NCI-H2081 (cell line): Measurements from ENCODE around the gene CCDC78.
"Not testable (repeated sequence)": the region's sequence is repeated elsewhere in the genome, so short reads cannot be mapped to it uniquely, and the experiment has no call there.

Experiments
- DNase-seq, 2 experiments: peaks; one replicate each; lab custom pipeline; 2025; lab: John Stamatoyannopoulos, UW

Gene CCDC78

DNA sequence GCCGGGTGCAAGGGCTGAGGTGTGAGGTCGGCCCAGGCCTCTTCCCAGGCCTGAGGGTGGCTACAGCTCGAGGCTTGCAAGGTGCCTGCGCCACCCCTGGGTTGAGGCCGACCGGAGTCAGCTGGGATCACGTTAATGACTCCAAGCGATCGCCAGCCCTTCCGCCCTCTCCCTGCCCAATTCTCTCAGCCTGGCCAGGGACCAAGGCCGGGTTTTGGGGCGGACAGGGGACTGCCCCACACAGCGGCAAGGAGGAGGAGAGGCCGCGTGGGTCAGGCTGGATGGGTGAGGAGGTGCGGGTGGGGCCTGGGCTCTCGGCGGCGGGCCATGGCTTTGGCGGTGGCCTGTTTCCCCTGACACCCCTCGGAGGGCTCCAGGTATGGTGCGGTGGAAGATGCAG, 32.9 kb downstream of the CCDC78 start:
- no peak for DNase-seq

DNA sequence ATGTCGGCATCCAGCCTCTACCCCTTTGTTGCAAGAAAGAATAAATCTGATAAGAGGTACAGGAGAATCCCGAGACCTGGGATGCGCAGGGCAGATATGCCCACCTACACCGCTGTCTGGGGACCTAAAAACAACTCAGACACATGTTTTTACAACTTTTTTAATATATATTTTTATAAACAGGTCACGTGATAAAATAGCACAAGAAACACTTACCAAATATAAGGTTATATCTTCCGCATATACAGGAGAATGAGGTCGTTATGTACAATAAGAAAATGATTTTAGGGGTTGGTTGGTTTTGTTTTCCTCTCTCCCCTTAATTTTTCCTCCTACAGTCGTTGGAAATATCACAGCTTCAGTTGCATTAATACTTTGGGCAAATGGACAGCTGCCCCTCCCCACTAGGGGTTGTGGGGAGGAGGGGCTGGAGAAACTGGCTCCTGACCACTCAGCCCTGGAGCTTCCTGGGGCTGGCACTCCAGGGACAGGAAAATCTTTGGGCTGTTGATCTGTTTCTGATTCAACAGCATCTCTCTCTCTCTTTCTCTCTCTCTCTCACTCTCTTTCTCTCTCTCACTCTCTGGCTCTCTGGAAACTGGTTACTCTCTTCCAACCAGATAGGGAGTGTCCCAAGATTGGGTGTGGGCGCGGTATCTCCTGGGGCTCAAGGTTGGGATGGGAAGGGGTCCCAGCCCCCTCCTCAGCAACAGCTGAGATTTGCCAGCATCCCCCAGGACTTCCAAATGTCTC, 33.7 kb downstream of the CCDC78 start:
- no peak for DNase-seq

DNA sequence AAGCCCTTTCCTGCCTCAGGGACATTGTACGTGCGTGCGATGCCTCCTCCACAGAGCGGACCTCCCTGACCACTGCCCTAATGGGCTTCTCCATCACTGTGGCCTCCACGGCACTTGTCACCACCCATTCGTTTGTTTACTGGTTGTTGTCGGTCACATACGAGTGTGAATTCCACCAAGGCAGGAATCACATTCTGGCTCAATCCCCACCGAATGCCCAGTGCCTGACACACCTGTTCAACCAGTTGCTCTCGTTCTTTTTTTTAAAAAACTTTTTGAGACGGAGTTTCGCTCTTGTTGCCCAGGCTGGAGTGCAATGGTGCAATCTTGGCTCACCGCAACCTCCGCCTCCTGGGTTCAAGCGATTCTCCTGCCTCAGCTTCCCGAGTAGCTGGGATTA, 35.0 kb downstream of the CCDC78 start:
- not testable (repeated sequence) for DNase-seq

DNA sequence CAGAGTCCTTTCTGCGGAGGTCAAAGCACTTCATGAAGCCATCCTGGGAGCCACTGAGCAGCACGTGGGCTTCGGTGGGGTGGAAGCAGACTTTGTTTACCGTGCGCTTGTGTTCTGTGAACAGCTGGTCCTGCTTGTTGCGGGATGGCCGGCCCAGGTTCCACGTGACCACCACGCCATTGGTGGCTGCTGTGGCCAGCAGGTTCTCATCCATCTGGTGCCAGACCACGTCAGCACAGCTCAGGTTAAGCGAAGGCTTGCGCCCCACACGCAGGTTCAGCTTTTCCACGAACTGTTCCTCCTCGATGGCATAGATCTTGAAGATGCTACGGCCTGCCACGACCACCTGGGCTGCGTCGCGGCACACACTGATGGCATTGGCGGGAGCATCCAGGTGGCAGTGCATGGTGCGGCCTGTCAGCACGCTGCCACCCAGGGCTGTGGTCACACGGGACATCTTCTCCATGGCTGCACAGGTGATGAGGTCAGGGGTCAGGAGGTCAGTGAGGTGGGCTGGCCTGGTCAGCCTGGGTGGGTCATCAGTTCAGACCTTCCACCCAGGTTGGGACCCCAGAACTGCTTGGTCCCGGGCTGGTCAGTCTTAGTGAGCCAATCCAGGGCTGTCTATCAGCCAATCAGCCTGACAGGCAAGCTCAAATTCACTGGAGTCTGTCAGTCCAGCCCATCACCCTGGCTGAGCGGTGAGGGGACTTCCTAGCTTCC, 36.9 kb downstream of the CCDC78 start:
- no peak for DNase-seq

DNA sequence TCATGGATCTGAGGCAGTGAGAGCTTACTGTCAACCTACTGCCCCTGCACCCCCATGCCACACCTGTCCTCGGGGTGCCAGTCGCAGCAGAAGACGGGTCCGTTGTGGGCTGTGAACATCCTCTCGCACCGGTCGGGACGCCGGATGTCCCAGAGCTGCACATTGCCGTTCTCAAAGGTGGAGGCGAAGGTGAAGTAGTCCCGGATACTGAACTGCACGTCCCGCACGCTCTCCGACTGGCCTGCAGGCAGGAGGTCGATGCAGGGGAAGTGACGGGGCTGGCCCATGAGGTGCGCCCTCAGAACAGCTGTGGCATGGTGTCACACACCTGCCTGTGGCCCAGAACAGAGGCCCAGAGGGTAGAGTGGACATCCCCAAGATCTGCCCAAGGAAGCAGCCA, 38.7 kb downstream of the CCDC78 start:
- no peak for DNase-seq

DNA sequence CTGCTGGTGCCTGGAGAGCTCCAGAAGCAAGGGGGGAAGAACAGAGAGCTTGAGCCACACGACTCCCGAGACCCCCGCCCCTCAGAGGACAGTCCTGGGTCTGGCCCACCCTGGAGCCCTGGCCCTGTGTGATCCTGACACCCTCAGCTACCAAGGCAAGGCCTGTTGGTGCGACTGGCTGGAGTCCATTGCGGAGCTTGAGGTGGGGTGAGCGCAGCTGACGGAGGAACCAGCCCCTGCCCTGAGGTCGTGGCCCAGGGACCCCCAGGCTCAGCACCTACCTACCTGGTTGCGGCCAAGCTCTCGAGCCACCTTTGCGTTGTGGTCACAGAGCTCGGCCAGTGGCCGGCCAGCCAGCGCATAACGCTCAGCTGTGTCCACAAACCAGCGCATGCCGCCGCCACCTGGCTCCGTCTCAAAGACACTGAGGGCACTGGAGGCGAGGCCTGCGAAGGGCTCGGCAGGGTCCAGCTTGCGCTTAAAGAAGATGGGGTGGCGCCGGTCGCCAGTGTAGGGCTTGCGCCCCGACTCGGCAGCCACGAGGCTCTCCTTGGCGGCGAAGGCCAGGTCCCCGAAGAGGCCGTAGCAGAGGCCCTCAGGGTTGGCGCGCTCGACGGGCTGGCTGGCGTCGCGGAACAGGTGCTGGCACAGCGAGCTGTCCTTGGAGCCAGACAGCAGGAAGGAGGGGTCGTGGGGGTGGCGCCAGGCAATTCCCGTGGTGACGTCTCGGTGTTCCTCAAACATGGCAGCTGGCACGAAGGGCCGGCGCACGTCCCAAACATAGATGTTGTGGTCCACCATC, 39.6 kb downstream of the CCDC78 start:
- no peak for DNase-seq

DNA sequence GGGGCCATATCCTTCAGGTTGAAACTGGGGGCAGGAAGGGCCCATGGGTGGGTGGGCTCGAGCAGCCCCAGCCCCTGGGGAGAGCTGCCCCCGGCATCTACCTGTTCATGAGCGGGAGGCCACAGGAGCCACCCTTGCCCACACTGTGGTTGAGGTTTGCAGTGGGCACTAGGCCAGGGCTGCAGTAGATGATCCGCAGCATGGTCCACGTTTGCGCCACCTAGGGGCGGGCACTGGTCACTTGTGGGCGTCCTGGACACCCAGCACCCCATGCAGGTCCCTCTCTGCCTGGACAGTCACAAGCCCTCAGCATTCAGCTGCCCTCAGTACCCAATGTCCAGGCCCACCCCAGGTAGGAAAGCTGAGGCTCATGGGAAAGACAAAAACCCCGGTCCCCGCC, 40.3 kb downstream of the CCDC78 start:
- DNase-seq, result peak; percentile 55 to 75

DNA sequence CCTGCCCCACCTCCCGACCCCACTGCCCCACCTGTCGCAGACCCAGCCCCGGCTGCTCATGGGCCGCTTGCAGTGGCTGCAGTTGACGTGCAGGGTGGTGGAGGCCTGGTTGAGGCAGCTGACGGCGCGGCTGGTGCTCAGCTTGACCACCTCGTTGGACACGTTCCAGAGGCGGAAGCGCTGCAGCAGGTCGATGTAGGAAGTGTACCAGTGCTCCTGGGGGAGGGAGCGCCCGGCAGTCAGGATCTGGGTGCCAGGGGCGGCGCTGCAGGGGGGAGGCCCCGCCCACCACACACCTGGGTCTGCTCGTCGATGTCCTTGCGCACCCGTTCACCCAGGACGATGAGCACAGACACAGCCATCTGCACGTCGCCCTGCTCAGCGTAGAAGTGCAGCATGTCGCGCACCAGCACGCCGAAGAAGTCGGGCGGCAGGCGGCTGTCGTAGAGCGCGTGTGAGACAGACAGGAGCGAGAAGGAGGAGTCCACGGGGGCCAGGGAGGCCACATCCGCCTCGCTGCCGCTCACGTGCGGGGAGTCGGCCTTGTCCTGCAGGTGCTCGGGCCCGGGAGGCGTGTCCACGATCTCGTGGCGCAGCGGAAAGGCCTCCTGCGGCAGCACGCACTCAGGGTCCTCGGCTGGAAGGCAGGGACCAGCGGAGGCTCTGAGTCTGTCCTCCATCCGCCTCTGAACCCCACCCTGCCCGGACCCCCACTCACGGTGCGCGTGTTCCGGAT, 41.1 kb downstream of the CCDC78 start:
- peak; percentile 89 to 94 for DNase-seq

DNA sequence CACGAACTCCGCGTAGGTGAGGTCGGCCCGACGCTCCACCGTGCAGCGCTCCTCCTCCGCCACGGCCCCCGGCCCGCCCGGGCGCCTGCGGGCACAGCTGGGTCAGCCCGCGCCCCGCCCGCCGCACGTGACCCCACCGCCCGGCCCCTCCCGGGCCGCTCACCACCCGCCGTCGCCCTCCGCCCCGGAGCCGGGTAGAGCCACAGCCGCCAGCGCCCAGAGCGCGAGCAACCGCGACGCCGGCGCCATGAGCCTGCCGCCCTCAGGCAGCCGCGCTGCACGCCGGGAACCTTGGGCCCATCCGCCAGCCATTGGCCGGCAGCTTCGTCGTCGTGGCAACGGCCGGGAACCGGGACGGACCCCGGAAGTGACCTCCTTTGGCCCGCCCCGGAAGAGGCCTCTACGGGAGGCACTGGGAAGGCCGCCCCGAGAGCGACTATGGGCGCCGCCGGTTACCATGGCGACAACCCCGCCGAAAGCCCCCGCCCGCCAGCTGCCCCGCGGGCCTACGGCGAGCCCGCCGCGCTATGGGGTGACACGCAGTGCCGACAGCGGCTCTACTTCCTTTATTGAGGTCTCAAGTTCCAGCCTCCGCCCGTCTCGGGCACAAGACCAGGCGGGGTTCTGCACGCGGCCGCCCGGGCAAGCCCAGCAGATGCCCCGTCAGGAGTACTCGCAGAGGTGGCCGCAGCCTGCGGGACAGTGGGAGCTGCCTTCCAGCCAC, 42.0 kb downstream of the CCDC78 start, which contains the start of gene JMJD8:
Gene JMJD8 (minus strand): TSS at position 264 of the 724 bp plus-strand sequence. CDS start 15 bp downstream, at position 249.
- peak; percentile 96 to 97 for DNase-seq

DNA sequence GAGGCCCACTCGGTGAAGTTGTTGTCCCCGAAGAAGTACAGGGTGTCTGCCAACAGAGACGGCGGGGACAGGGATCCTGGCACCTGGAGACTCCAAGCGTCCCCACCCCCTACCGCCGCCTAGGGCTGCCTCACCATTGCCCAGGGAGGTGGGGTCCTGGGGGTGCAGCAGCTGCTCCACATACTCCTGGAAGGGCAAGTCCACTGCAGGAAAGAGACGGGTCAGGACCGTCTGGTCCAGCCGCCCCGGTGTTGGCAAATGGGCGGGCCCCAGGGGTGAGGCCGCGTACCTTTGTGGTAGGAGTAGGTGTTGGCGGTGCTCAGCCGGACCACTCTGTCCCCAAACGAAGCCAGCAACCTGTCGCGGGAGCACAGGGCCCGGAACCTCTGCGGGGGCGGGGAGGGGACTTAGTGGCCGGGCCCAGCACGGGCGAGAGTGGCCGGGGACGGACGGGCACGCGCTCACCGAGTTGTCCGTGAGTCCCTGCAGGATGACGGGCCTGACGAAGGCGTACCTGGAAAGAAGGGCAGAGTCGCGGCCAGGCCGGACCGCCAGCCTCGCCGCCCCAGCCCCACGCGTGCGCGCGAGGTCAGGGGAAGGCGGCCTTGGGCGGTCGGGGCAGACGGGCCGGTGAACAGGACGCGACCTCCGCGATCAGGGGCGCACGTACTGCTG, 42.7 kb downstream of the CCDC78 start:
- DNase-seq, result no peak

DNA sequence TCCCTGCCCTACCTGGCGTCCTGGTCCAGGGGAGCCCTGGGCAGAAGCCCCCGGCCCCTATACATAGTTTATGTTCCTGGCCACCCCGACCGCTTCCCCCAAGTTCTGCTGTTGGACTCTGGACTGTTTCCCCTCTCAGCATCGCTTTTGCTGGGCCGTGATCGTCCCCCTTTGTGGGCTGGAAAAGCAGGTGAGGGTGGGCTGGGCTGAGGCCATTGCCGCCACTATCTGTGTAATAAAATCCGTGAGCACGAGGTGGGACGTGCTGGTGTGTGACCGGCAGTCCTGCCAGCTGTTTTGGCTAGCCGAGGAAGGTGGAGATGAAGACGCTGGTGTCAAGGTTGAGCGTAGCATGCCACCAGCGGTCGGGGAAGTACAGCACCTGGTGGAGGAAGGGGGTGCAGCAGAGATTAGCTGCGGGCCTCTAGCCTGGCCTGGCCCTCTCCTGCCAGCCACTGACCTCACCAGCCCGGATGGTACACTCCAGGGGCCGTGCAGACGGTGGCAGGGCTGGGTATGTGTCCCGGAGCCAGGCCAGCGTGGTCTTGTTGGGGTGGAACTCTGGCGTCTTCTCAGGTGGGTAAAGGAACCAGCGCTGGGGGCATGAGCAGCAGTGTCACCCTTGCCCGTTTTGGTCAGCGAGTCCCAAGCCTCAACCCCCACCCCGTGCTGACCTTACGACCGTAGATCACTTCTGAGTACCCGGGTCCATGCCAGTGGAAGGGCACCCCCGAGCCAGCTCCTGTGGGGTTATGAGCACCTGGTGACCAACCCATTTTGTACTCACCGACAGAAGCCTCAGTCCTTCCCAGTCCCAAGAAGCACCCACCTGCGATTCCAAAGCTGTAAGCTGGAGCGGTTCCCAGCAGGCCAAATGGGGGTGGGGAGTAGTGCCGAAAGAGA, 43.5 kb downstream of the CCDC78 start:
- DNase-seq, result no peak

DNA sequence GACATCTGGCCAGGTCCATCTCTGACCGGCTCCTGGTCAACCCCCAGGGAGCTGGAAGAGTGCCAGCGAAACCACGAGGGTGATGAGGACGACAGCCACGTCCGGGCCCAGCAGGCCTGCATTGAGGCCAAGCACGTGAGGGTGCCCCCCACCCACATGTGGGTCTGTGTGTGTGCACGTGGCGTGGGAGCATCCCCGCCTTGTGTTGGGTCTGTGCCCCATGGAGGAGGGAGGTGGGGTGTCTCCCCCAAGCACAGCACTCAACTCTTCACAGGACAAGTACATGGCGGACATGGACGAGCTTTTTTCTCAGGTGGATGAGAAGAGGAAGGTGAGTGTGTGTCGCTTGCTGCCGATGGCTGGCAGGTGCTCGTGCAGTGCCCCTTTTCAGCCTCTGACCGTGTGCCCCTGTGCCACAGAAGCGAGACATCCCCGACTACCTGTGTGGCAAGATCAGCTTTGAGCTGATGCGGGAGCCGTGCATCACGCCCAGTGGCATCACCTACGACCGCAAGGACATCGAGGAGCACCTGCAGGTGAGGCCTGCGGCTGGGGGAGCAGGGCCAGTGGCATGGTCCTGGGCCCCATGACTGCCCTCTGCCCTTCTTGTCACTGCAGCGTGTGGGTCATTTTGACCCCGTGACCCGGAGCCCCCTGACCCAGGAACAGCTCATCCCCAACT, 44.4 kb downstream of the CCDC78 start:
- no peak for DNase-seq

DNA sequence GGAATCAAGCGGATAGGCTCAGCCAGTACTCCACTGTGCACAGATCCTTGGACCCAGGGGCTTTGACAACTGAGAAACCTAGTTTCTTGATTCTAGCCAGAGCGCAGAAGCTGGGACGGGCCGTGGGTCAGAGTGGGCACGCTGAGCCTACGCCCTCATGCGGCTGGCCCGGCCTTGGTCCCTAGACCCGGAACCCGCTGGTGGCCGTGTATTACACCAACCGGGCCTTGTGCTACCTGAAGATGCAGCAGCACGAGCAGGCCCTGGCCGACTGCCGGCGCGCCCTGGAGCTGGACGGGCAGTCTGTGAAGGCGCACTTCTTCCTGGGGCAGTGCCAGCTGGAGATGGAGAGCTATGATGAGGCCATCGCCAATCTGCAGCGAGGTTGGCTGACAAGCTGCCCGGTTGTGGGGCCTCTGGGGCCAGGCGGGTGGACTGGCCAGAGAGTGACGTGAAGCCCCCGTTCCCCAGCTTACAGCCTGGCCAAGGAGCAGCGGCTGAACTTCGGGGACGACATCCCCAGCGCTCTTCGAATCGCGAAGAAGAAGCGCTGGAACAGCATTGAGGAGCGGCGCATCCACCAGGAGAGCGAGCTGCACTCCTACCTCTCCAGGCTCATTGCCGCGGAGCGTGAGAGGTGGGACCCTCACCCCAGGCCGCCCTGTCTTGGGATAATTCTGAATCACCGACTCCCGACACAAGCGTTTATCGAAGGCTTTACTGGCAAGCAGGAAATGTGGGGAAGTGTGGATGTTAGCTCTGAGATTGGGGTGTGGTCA, 45.1 kb downstream of the CCDC78 start:
- peak in 1 of 2 experiments; percentile 38 for DNase-seq

DNA sequence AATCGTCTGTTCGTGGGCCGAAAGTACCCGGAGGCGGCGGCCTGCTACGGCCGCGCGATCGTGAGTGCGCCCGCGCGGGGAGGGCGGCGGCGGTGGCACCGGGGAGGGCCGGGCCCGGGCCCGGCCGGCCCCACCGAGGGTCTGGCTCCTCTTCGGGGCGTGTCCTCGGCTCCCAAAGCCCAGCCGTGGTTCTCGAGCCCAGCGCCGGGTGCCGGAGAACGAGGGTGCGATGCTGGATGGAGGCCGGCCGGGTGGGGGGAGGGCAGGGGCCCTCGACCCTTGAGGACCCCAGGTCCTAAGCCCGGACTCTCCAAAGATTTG, 45.7 kb downstream of the CCDC78 start:
- DNase-seq, result no peak

DNA sequence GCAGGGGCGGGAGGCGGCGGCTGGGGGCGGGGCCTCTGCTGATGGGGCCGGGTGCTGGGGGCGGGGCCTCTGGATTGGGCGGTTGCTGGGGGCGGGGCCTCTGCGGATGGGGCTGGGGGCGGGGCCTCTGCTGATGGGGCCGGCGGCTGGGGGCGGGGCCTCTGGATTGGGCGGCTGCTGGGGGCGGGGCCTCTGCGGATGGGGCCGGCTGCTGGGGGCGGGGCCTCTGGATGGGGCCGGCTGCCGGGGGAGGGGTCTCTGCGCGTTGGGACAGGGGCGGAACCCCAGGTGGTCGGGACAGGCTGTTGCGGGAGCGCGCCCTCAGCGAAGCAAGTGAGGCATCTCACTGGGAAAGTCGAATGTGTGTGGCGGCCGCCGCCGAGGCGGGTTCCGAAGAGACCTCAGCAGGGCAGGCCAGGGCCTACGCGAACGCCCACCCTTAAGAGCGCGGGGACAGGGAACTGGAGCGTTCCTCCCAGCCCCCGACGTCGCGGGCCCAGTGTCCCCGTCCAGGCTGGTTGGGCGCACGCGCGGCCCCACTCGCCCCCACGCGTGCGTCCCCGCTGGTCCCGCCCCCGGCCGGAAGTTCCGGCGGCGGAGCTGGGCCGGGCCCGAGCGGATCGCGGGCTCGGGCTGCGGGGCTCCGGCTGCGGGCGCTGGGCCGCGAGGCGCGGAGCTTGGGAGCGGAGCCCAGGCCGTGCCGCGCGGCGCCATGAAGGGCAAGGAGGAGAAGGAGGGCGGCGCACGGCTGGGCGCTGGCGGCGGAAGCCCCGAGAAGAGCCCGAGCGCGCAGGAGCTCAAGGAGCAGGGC, 46.2 kb downstream of the CCDC78 start, which contains the start of gene STUB1:
Gene STUB1 (plus strand): TSS at position 597 of the 811 bp plus-strand sequence. CDS start 116 bp downstream, at position 713.
- DNase-seq, result peak; percentile 75 to 85

DNA sequence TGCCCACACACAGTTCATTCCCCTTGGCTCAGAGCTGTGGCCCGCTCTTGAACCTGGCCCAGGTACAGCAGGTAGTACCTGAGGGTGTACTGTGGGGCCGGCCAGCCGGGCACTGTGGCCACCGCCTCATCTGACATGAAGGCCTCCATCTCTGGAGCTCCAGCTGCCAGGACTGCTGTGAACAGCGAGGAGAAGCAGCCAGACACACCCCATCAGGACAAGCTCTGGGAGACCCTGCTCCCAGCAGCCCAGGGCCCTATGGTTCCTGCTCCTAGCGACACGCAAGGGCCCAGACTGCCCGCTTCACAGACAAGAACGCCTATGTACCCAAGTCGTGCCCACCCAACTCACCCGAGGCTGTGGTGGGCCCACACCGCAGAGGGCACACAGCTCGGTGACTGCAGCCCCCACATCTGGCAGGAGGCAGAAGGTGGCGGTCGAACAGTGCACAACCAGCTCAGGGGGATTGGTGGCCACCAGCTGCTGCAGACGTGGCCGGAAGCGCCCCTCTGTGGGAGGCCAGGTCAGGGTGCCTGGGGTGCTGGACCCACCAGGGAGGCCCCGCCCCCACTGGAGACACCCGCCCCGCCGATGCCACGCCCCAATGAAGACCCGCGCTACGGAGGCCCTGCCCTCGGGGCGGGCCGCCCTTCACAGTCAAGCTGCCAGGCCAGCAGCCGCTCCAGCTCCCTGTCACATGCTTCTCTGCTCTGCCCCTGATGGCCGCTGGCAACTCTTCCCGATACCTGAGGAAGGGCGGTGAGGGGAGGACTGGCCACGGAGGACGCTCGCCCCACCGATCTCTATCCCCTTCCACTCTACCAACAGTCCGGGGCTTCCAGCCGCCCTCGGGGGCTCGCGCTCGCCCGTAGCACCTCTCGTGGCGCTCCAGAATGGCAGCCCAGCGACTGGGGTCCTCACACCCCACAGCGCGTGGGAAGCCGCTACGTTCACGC, 47.1 kb downstream of the CCDC78 start:
- DNase-seq, result peak; percentile 35 to 41
